Neuronal stem cell (in vitro differentiated cells): ENCODE results near the gene TAPT1.

Experiments used
- DNase-seq: peaks from one replicate; pipeline ENCODE4 v3.0.0-alpha.2; 2013; ENCODE audit warnings: low spot score
- H2AFZ ChIP-seq: one replicate; pipeline ENCODE4 v1.6.1; 2013; ENCODE audit warnings: mild to moderate bottlenecking, low read length, inconsistent platforms
- H2AK5ac ChIP-seq: 2 replicates; pipeline ENCODE4 v1.6.1; 2013; ENCODE audit warnings: low read depth, mild to moderate bottlenecking, inconsistent platforms, low read length, moderate library complexity, mixed read lengths
- H2BK120ac ChIP-seq: 2 replicates; pipeline ENCODE4 v1.6.1; 2013; ENCODE audit warnings: low read depth, mild to moderate bottlenecking, inconsistent platforms, low read length, moderate library complexity, mixed read lengths
- H2BK12ac ChIP-seq: one replicate; pipeline ENCODE4 v1.6.1; 2013; ENCODE audit warnings: low read length, inconsistent platforms
- H2BK15ac ChIP-seq: 2 replicates; pipeline ENCODE4 v1.6.1; 2013; ENCODE audit warnings: mild to moderate bottlenecking, low read length, inconsistent platforms, mixed read lengths
- H2BK5ac ChIP-seq: one replicate; pipeline ENCODE4 v1.6.1; 2013; ENCODE audit warnings: inconsistent platforms, mild to moderate bottlenecking, low read length, moderate library complexity
- H3K14ac ChIP-seq: one replicate; pipeline ENCODE4 v1.6.1; 2013; ENCODE audit warnings: low read length, inconsistent platforms
- H3K18ac ChIP-seq: 2 replicates; pipeline ENCODE4 v1.6.1; 2013; ENCODE audit warnings: low read length, inconsistent platforms
- H3K23ac ChIP-seq: 2 replicates; pipeline ENCODE4 v1.6.1; 2013; ENCODE audit warnings: low read depth, mild to moderate bottlenecking, mixed read lengths, low read length, inconsistent platforms; ENCODE audit not compliant: poor library complexity
- H3K27ac ChIP-seq: replicated peaks from 3 replicates; pipeline ENCODE4 v1.5.1; 2013; ENCODE audit warnings: low read length, inconsistent platforms
- H3K27me3 ChIP-seq, 3 experiments: 2 replicates each; pipeline ENCODE4 v1.6.1; 2013; ENCODE audit warnings: low read length in 3 of 3, mild to moderate bottlenecking in 2 of 3, inconsistent platforms in 1 of 3, low read depth in 1 of 3, mixed read lengths in 1 of 3, moderate library complexity in 1 of 3; ENCODE audit not compliant: control insufficient read depth in 3 of 3, insufficient read depth in 3 of 3
- H3K36me3 ChIP-seq, 2 donors: replicated peaks in 1 of 2; 2 replicates each; pipeline ENCODE4 v1.6.1; 2013; ENCODE audit warnings: low read length in 2 of 2; ENCODE audit not compliant: control insufficient read depth in 2 of 2, insufficient read depth in 2 of 2
- H3K4ac ChIP-seq: 2 replicates; pipeline ENCODE4 v1.6.1; 2013; ENCODE audit warnings: inconsistent platforms, mild to moderate bottlenecking, low read length, moderate library complexity
- H3K4me1 ChIP-seq, 2 donors: 1 replicate in 1 of 2; 2 replicates in 1 of 2; pipeline ENCODE4 v1.6.1; 2013; ENCODE audit warnings: low read length in 2 of 2, low read depth in 1 of 2; ENCODE audit not compliant: control insufficient read depth in 2 of 2, insufficient read depth in 1 of 2
- H3K4me2 ChIP-seq: one replicate; pipeline ENCODE4 v1.6.1; 2013; ENCODE audit warnings: mild to moderate bottlenecking, low read length, inconsistent platforms; ENCODE audit not compliant: insufficient read depth, poor library complexity, severe bottlenecking
- H3K4me3 ChIP-seq, 2 donors: 2 replicates each; pipeline ENCODE4 v1.5.1; 2013; ENCODE audit warnings: low read length in 2 of 2, mild to moderate bottlenecking in 2 of 2, inconsistent platforms in 1 of 2, moderate library complexity in 1 of 2
- H3K79me1 ChIP-seq: one replicate; pipeline ENCODE4 v1.6.1; 2013; ENCODE audit warnings: low read depth, mild to moderate bottlenecking, inconsistent platforms, low read length, moderate library complexity
- H3K9ac ChIP-seq: one replicate; pipeline ENCODE4 v1.6.1; 2013; ENCODE audit warnings: mild to moderate bottlenecking, low read depth, low read length, inconsistent platforms; ENCODE audit not compliant: poor library complexity
- H3K9me3 ChIP-seq, 2 donors: replicated peaks in 1 of 2; 2 replicates each; pipeline versions ENCODE3 to v1.6.1; 2013; ENCODE audit warnings: low read length in 2 of 2, mild to moderate bottlenecking in 2 of 2, inconsistent platforms in 1 of 2, low read depth in 1 of 2, mixed read lengths in 1 of 2, moderate library complexity in 1 of 2; ENCODE audit not compliant: control insufficient read depth in 2 of 2, insufficient read depth in 1 of 2
- H4K8ac ChIP-seq: one replicate; pipeline ENCODE4 v1.6.1; 2013; ENCODE audit warnings: low read depth, mild to moderate bottlenecking, inconsistent platforms, low read length, moderate library complexity
- H4K91ac ChIP-seq: one replicate; pipeline ENCODE4 v1.6.1; 2013; ENCODE audit warnings: low read length, low read depth, mild to moderate bottlenecking, inconsistent platforms; ENCODE audit not compliant: poor library complexity
- WGBS, 2 donors: extraction: QIAGEN DNeasy Blood & Tissue Kit; methylation state at CpG; one replicate each; pipeline ENCODE4 v1.1.7; 2013; ENCODE audit warnings: missing lambda C conversion rate in 2 of 2, mixed read lengths in 1 of 2; ENCODE audit not compliant: insufficient read length in 2 of 2, insufficient replicate concordance in 1 of 2; ENCODE audit errors: extremely low coverage in 2 of 2; 5-methylcytosine and 5-hydroxymethylcytosine counted together

The TAPT1 gene

DNA sequence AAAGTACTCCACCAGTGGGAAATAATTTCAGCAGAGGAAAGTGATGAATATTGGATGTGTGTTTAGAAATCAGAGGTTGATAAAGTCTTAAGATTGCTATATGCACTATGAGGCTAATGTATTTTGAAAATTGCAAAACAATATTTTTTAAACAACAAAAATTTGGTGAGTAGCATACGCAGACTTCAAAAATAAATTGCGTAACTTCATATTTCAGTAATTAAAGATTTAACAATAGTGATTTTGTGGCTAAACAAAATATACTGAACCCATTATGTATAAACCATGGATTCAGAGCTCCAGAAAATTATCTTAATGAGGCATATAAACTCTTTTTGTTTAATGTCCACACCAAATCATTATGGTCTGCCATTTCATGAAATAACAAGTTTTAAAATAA is 3.3 kb upstream of the TAPT1 start:
- Histone ChIP-seq H3K23ac (no peak overlapping the region), H3K36me3 (no peaks in the 10 kb centered on the region), H2BK120ac (no peak overlapping the region), H2AFZ (no peak overlapping the region), H3K79me1 (peaks cover 3% of the 10 kb centered on the region), H3K18ac (no peak overlapping the region), H3K9ac (no peak overlapping the region), H3K4me1 (peaks cover 0 to 4% of the 10 kb centered on the region in 2 donors), H3K27me3 (no peaks in the 10 kb centered on the region), H4K91ac (no peak overlapping the region), H3K14ac (no peak overlapping the region), H3K4me2 (no peak overlapping the region), H2BK5ac (no peak overlapping the region), H4K8ac (no peak overlapping the region), H2BK12ac (no peak overlapping the region), H3K27ac (no peak overlapping the region), H3K4ac (no peak overlapping the region), H2AK5ac (no peak overlapping the region), H2BK15ac (no peak overlapping the region), H3K4me3 (no peak overlapping the region), H3K9me3 (no peaks in the 10 kb centered on the region)
- no CpG with 5 or more reads among the region's 2 CpGs for WGBS, 2 donors
- no peak for DNase-seq

DNA sequence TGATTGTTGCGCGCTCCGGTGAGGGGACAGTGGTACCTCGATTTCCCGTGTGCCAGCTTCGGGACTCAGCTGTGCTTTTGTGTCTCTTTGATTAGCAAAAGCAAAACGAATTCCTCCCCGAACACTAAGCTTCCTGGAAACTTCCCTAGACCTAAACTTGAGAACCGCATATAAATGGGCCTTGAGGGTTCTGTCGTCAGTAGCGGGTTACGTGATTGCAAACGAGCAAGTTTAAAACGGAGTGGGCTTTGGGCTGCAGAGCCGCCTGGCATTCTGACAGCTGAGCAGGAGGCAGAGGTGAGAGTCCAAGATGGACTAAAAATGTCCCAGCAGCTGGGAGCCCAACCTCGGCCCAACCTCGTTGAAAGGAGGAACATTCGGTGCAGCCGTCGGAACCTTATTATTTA is 1.2 kb upstream of the TAPT1 start:
- Histone ChIP-seq H4K91ac (no peak overlapping the region), H2BK12ac (no peak overlapping the region), H3K4me1 (peaks cover 2 to 8% of the 10 kb centered on the region in 2 donors), H3K36me3 (no peaks in the 10 kb centered on the region), H3K4me2 (peak overlapping the region; percentile 82), H3K27me3 (no peaks in the 10 kb centered on the region), H3K4me3 (peak overlapping the region; percentile 87 to 92), H3K9ac (peak overlapping the region; percentile 86), H2BK120ac (no peak overlapping the region), H2BK5ac (no peak overlapping the region), H3K4ac (no peak overlapping the region), H3K9me3 (no peaks in the 10 kb centered on the region), H3K23ac (no peak overlapping the region), H3K27ac (no peak overlapping the region), H2BK15ac (no peak overlapping the region), H3K14ac (peak overlapping the region; percentile 56), H3K18ac (no peak overlapping the region), H4K8ac (no peak overlapping the region), H2AFZ (peak overlapping the region; percentile 94), H2AK5ac (no peak overlapping the region), H3K79me1 (peaks cover 3% of the 10 kb centered on the region)
- no CpG with 5 or more reads among the region's 20 CpGs for WGBS, 2 donors
- peak; percentile 8 for DNase-seq

DNA sequence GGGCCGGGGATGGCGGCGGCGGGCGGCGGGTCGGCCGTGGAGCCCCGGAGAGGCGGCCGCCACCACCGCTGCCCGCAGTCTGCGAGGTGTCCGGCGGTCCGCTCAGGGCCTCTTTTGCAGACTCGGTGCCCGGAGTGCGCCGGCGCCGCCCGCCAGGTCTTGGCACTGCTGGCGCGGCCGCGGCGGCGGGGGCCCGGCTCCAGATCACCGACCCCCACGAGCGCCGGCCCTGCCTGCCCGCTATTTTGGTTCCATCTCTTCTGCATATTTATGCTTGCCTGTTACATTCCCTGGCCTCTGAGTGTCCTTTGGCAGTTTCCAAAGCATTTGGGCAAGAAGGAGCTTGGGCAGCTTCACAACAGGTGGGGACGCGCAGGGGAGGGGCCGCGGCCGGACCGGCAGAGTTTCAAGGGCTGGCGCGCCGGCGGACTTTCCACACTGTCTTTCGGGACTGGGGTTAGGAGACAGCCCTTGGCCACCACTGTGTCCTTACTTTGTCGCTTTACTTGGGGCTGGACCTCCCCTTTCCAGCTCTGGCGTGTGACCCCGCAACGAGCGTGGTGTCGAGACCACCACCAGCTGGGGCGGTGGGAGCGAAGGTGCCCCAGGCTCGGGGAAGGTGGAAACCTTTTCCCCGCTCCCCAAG is 668 bp upstream of the TAPT1 start:
- Histone ChIP-seq H2AFZ (peak overlapping the region; percentile 94), H2BK120ac (no peak overlapping the region), H2BK15ac (no peak overlapping the region), H3K4me2 (peak overlapping the region; percentile 82), H3K79me1 (peaks cover 3% of the 10 kb centered on the region), H3K18ac (peak overlapping the region; percentile 97), H3K23ac (peak overlapping the region; percentile 75), H4K8ac (no peak overlapping the region), H2BK12ac (peak overlapping the region; percentile 66), H3K4ac (peak overlapping the region; percentile 58), H2BK5ac (peak overlapping the region; percentile 94), H3K9ac (peak overlapping the region; percentile 93), H3K9me3 (no peaks in the 10 kb centered on the region), H3K4me1 (peaks cover 2 to 6% of the 10 kb centered on the region in 2 donors), H3K36me3 (no peaks in the 10 kb centered on the region), H4K91ac (no peak overlapping the region), H3K4me3 (peak overlapping the region; percentile 87 to 92), H2AK5ac (peak overlapping the region; percentile 95), H3K14ac (peak overlapping the region; percentile 76), H3K27me3 (no peaks in the 10 kb centered on the region), H3K27ac (peak overlapping the region; percentile 83)
- peak; percentile 39 for DNase-seq
- WGBS, 2 donors: no CpG with 5 or more reads among the region's 57 CpGs

DNA sequence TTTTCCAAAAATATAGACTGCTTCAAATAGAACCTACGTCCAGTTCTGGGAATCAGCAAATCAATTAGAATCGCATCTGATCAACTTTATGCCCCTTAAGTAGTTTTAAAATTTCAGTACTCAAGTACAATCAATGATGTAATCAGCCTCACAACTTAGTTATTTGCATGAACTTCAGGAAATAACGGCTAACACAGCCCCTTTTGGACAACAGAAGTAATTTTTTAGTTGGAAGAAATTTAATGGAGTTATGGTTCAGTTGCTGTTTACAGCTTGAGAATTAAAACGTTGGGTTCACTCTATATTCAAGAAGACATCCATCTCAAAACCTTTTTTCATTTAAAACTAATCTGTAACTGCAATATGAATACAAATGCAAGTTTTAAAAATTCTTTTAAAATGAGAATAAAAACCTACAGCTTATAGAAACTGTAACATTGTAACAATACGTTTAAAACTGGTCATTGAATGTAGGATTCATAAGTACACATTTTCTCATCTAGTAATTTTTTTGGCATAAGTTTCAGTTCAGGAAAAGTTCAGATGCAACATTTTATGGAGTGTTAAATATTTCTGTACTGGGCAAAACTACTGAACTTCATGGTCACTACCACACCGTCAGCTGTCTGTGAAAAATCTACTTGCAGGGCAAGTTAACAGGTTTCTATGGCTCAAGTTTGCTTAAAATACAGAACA is 956 bp downstream of the TAPT1 start:
- no peak overlapping the region for H3K18ac ChIP-seq
- H4K8ac ChIP-seq: no peak overlapping the region
- H3K79me1 ChIP-seq: peaks cover 3% of the 10 kb centered on the region
- peak overlapping the region; percentile 87 to 93 for H3K4me3 ChIP-seq
- DNase-seq: no peak
- H3K4me1 ChIP-seq: peaks cover 2 to 6% of the 10 kb centered on the region in 2 donors
- H3K14ac ChIP-seq: no peak overlapping the region
- H2BK5ac ChIP-seq: no peak overlapping the region
- H2BK12ac ChIP-seq: no peak overlapping the region
- H2AFZ ChIP-seq: peak overlapping the region; percentile 94
- no peaks in the 10 kb centered on the region for H3K36me3 ChIP-seq
- no peak overlapping the region for H3K23ac ChIP-seq
- no peak overlapping the region for H2BK15ac ChIP-seq
- H3K4me2 ChIP-seq: peak overlapping the region; percentile 79
- no CpG with 5 or more reads among the region's 6 CpGs for whole genome bisulfite sequencing, 2 donors
- H3K27ac ChIP-seq: no peak overlapping the region
- no peak overlapping the region for H3K4ac ChIP-seq
- no peaks in the 10 kb centered on the region for H3K27me3 ChIP-seq
- H3K9me3 ChIP-seq: no peaks in the 10 kb centered on the region
- no peak overlapping the region for H3K9ac ChIP-seq
- H2AK5ac ChIP-seq: no peak overlapping the region
- H4K91ac ChIP-seq: no peak overlapping the region
- H2BK120ac ChIP-seq: no peak overlapping the region
